ENCODE data around the gene ASB1.

ASB1 gene

GRCh38 chr2:238413368-238413767 is 13.4 kb upstream of the ASB1 start:
- no peak for TF ChIP-seq CTCF (IDR thresholded peaks at IDR 0.05; ENCODE audit: low read depth, low read length)
- no peak overlapping the region for H3K4me3 ChIP-seq (ENCODE audit: low read depth, low read length)

GRCh38 chr2:238415036-238415764 is 11.5 kb upstream of the ASB1 start:
- no peak for TF ChIP-seq CTCF (IDR thresholded peaks at IDR 0.05; ENCODE audit: low read depth, low read length)
- no peak overlapping the region for H3K4me3 ChIP-seq (ENCODE audit: low read depth, low read length)

- no peak for TF ChIP-seq CTCF (IDR thresholded peaks at IDR 0.05; ENCODE audit: low read depth, low read length)
- no peak overlapping the region for H3K4me3 ChIP-seq (ENCODE audit: low read depth, low read length)
Measured at GRCh38 chr2:238415893-238416292, 10.8 kb upstream of the ASB1 start.

DNA sequence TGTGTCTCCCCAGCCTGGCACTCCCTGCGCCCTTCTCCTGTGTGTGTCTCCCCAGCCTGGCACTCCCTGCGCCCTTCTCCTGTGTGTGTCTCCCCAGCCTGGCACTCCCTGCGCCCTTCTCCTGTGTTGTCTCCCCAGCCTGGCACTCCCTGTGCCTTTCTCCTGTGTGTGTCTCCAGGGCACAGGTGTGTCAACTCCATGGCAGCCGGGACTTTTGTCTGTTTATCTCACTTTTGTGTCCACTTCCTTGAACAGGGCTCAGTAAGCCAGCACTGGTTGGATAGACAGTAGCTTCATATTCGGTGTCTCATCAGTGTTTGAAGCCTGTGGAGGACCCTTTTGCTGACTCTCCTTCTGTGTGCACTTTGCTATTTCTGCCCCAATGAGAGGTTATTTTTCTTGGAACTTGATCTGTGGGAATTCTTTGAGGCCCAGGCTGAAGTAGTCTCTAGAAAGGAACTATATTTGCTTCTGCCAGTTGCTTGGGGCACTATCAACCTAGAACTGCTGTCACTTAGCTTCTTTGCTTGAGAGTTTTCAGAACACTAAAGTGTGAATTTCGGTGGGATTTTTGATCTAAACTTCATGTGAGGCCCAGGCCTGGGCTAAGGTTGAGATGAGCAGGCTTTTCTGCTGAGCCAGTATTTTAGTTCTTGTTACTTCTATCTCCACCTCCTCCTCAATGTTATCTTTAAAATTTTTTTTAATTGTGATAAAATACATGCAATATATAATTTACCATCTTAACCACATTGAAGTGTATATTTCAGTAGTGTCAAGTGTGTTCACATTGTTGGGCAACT is 8.3 kb upstream of the ASB1 start:
- no peak for TF ChIP-seq CTCF (IDR thresholded peaks at IDR 0.05; ENCODE audit: low read depth, low read length)
- no peak overlapping the region for H3K4me3 ChIP-seq (ENCODE audit: low read depth, low read length)

DNA sequence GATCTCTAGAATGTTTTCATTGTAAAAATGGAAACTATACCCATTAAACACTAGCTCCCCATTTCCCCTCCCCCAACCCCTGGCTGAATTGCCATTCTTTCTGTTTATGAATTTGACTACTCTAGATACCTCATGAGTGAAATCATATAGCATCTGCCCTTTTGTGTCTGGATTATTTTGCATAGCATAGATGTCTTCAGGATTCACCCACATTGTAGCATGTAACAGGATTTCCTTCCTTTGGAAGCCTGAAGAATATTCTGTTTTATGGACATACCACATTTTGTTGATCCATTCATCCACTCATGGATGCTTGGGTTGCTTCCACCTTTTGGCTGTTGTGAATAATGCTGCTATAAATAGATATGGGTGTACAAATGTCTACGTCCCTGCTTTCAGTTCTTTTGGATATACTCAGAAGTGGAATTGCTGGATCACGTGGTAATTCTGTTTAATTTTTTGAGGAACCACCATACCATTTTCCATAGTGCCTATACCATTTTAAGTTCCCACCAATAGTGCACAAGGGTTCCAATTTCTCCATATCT is 7.7 kb upstream of the ASB1 start:
- TF ChIP-seq CTCF (IDR thresholded peaks at IDR 0.05; ENCODE audit: low read depth, low read length): no peak
- H3K4me3 ChIP-seq (ENCODE audit: low read depth, low read length): no peak overlapping the region

DNA sequence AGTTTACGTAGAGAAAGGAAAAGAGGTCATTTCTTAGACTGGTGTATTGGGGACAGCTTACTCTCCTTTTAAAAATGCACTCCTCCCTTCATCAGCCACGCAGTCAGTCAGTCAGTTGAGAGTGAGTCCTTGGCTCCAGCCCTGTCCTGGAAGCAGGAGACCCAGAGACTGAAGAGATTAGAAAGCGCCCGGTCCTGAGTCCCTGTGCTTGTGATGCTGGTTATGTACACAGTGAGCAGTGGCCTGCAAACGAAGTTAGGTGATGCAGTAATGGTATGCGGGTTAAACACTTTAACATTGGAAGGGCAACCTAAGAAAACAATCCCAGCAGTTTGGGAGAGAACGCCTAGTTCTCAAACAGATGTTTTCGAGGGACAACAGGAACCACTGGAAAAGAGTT is 6.3 kb upstream of the ASB1 start:
- no peak for TF ChIP-seq CTCF (IDR thresholded peaks at IDR 0.05; ENCODE audit: low read depth, low read length)
- no peak overlapping the region for H3K4me3 ChIP-seq (ENCODE audit: low read depth, low read length)

Data from WI38 (cell line).